ENCODE results near the gene NEUROD6. TPM values are rescaled to one million over a fixed set of nuclear protein-coding genes. Genes with fewer than 3 reads are reported as not detected.

Gene NEUROD6
- not detected in 2 replicates for total RNA-seq

DNA sequence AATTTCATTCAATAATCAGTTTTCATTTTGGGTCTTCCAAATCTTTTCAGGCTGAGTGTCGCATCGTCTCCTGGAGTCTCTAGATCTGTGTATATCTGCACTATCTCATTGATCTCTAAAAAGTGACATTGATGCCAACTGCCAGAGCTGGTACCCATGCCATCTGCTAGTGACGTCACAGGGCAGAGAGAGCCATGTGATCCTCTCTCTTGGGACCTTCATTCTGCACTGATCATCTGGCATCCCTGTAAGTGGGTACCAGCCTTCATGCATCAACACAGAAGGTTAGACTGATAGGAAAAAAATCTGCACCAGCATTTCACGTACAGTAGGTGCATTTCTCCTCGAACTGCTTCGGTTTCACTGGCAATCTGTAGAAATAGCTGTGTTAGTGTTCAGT is at the start of gene NEUROD6:
Gene NEUROD6, minus strand, starts transcription at position 124 of the 400 bp plus-strand sequence. CDS start 1,458 bp downstream, outside the sequence.

Other genes starting within 250 kb of the NEUROD6 start
- gene ITPRID1, start 173.4 kb upstream of the NEUROD6 start, total RNA-seq, result not detected in 2 replicates